H1 (cell line): ENCODE measurements around the gene NFKB1. TPM values are rescaled to one million over a fixed set of nuclear protein-coding genes. Genes with fewer than 3 reads are reported as not detected.
A peak's percentile ranks its signal among the peaks of the same experiment; 100 is the strongest.

ENCODE experiments used
- CTCF ChIA-PET: fragments of 300-600 bp; sonication (Branson Sonifier 250); formaldehyde crosslinking; loops from one replicate; lab custom pipeline; 2021; ENCODE audit not compliant: partially characterized antibody; lab: Charles Lee
- POLR2A ChIA-PET: fragments of 300-600 bp; sonication (Branson Sonifier 250); formaldehyde crosslinking; loops from one replicate; lab custom pipeline; 2021; ENCODE audit warnings: inconsistent platforms; ENCODE audit not compliant: partially characterized antibody; lab: Charles Lee
- DNase-seq, 2 experiments: peaks; one replicate each; pipeline versions ENCODE4 v3.0.0 to v3.0.0-alpha.2; 2010 to 2022; ENCODE audit warnings: low spot score in 2 of 2, low read depth in 1 of 2, mixed read lengths in 1 of 2
- FAIRE-seq: peaks from 2 replicates; lab custom pipeline; 2011; peaks lifted over from hg19 to GRCh38; lab: Jason Lieb, UNC
- H2AFZ ChIP-seq: 2 replicates; pipeline ENCODE4 v1.8.1; 2012; ENCODE audit warnings: low read length, inconsistent platforms
- H2AK5ac ChIP-seq: 2 replicates; pipeline ENCODE4 v1.6.1; 2013; ENCODE audit warnings: low read depth, low read length
- H2BK120ac ChIP-seq: replicated peaks from 2 replicates; pipeline ENCODE3; 2013; ENCODE audit warnings: low read depth, low read length, inconsistent platforms
- H2BK12ac ChIP-seq: 2 replicates; pipeline ENCODE4 v1.6.1; 2013; ENCODE audit warnings: low read depth, low read length
- H2BK15ac ChIP-seq: 2 replicates; pipeline ENCODE4 v1.6.1; 2013; ENCODE audit warnings: low read length
- H2BK20ac ChIP-seq: 2 replicates; pipeline ENCODE4 v1.6.1; 2013; ENCODE audit warnings: low read length
- H2BK5ac ChIP-seq: 2 replicates; pipeline ENCODE4 v1.6.1; 2013; ENCODE audit warnings: low read depth, low read length
- H3K14ac ChIP-seq: 2 replicates; pipeline ENCODE4 v1.6.1; 2013; ENCODE audit warnings: inconsistent platforms; ENCODE audit not compliant: insufficient read length
- H3K18ac ChIP-seq: 2 replicates; pipeline ENCODE4 v1.6.1; 2013; ENCODE audit warnings: low read length; ENCODE audit errors: extremely low read depth
- H3K23ac ChIP-seq: 2 replicates; pipeline ENCODE4 v1.6.1; 2013; ENCODE audit warnings: inconsistent platforms; ENCODE audit not compliant: insufficient read length
- H3K23me2 ChIP-seq: 2 replicates; pipeline ENCODE4 v1.6.1; 2013; ENCODE audit warnings: low read depth, low read length
- H3K27ac ChIP-seq: 2 replicates; pipeline ENCODE4 v1.6.1; 2011; ENCODE audit warnings: low read depth, low read length, inconsistent platforms
- H3K27me3 ChIP-seq, 4 experiments: replicated peaks in 1 of 4; 1 replicate in 1 of 4; 2 replicates in 3 of 4; pipeline versions ENCODE4 v1.6.1 to v1.8.1; 2011 to 2013; ENCODE audit warnings: low read length in 3 of 4, mild to moderate bottlenecking in 3 of 4, inconsistent platforms in 2 of 4, mixed read lengths in 2 of 4, moderate library complexity in 1 of 4; ENCODE audit not compliant: control insufficient read depth in 3 of 4, insufficient read depth in 3 of 4; ENCODE audit errors: extremely low read depth in 1 of 4
- H3K36me3 ChIP-seq, 4 experiments: 2 replicates each; pipeline versions ENCODE4 v1.6.1 to v1.8.1; 2011 to 2013; ENCODE audit warnings: mild to moderate bottlenecking in 4 of 4, low read length in 3 of 4, moderate library complexity in 2 of 4, control low read depth in 1 of 4, inconsistent platforms in 1 of 4; ENCODE audit not compliant: insufficient read depth in 4 of 4, control insufficient read depth in 2 of 4
- H3K4ac ChIP-seq: replicated peaks from 2 replicates; pipeline ENCODE3; 2013; ENCODE audit warnings: low read length, low read depth, mixed read lengths, inconsistent platforms; ENCODE audit not compliant: insufficient read length
- H3K4me1 ChIP-seq, 4 experiments: replicated peaks in 1 of 4; 1 replicate in 1 of 4; 2 replicates in 3 of 4; pipeline versions ENCODE4 v1.6.1 to v1.8.1; 2011 to 2013; ENCODE audit warnings: low read length in 3 of 4, inconsistent platforms in 2 of 4, mixed read lengths in 1 of 4; ENCODE audit not compliant: insufficient read depth in 4 of 4, control insufficient read depth in 3 of 4
- H3K4me2 ChIP-seq, 2 experiments: 2 replicates each; pipeline versions ENCODE4 v1.6.1 to v1.8.1; 2011 to 2013; ENCODE audit warnings: low read depth in 2 of 2, low read length in 2 of 2, control low read depth in 1 of 2, inconsistent platforms in 1 of 2, mild to moderate bottlenecking in 1 of 2; ENCODE audit not compliant: insufficient read depth in 1 of 2
- H3K4me3 ChIP-seq, 4 experiments: fragments of 200-600, 300-600 bp in 1 of 4; sonication (generic), shearing (Covaris generic), sonication (Bioruptor Twin) in 1 of 4; 2 replicates each; pipeline versions ENCODE4 v1.5.1 to v1.8.1; 2011 to 2016; ENCODE audit warnings: low read length in 4 of 4, low read depth in 3 of 4, control low read depth in 2 of 4, inconsistent platforms in 2 of 4, mild to moderate bottlenecking in 2 of 4, mixed read lengths in 1 of 4, moderate library complexity in 1 of 4; ENCODE audit not compliant: insufficient read depth in 2 of 4; ENCODE audit errors: extremely low read depth in 1 of 4
- H3K56ac ChIP-seq: replicated peaks from 2 replicates; pipeline ENCODE3; 2013; ENCODE audit warnings: low read depth, mild to moderate bottlenecking, mixed read lengths, low read length, inconsistent platforms; ENCODE audit not compliant: insufficient read length
- H3K79me1 ChIP-seq: 2 replicates; pipeline ENCODE4 v1.6.1; 2013; ENCODE audit warnings: low read depth, low read length, control low read depth
- H3K79me2 ChIP-seq, 2 experiments: 2 replicates each; pipeline versions ENCODE4 v1.6.1 to v1.8.1; 2012 to 2013; ENCODE audit warnings: low read length in 2 of 2, mild to moderate bottlenecking in 2 of 2, inconsistent platforms in 1 of 2; ENCODE audit not compliant: insufficient read depth in 2 of 2, control insufficient read depth in 1 of 2
- H3K9ac ChIP-seq, 4 experiments: replicated peaks in 1 of 4; 1 replicate in 1 of 4; 2 replicates in 3 of 4; pipeline versions ENCODE4 v1.6.1 to v1.8.1; 2011 to 2013; ENCODE audit warnings: low read depth in 3 of 4, low read length in 3 of 4, control low read depth in 2 of 4, mild to moderate bottlenecking in 2 of 4, moderate library complexity in 2 of 4, inconsistent platforms in 1 of 4; ENCODE audit errors: extremely low read depth in 1 of 4
- H3K9me3 ChIP-seq, 2 experiments: 2 replicates each; pipeline versions ENCODE4 v1.6.1 to v1.8.1; 2012 to 2013; ENCODE audit warnings: mild to moderate bottlenecking in 2 of 2, moderate library complexity in 2 of 2, control low read depth in 1 of 2, inconsistent platforms in 1 of 2, low read depth in 1 of 2, low read length in 1 of 2, mixed read lengths in 1 of 2; ENCODE audit not compliant: insufficient read depth in 2 of 2
- H4K20me1 ChIP-seq, 2 experiments: replicated peaks in 1 of 2; 2 replicates each; pipeline versions ENCODE3 to v1.8.1; 2011 to 2013; ENCODE audit warnings: inconsistent platforms in 2 of 2, low read length in 2 of 2, mild to moderate bottlenecking in 1 of 2; ENCODE audit not compliant: insufficient read depth in 2 of 2, control insufficient read depth in 1 of 2
- H4K5ac ChIP-seq: 2 replicates; pipeline ENCODE4 v1.6.1; 2013; ENCODE audit warnings: low read length, low read depth, mixed read lengths, inconsistent platforms; ENCODE audit not compliant: insufficient read length
- H4K8ac ChIP-seq: 2 replicates; pipeline ENCODE4 v1.8.0; 2013; ENCODE audit warnings: mild to moderate bottlenecking, moderate library complexity, low read length, inconsistent platforms; ENCODE audit not compliant: insufficient read depth; ENCODE audit errors: extremely low read depth
- H4K91ac ChIP-seq: replicated peaks from 2 replicates; pipeline ENCODE3; 2013; ENCODE audit warnings: low read length, mixed read lengths, inconsistent platforms; ENCODE audit not compliant: insufficient read length
- ATF3 ChIP-seq: IDR thresholded peaks from 2 replicates; pipeline ENCODE4 v1.6.1; 2011; ENCODE audit warnings: low read depth, mild to moderate bottlenecking, low read length; ENCODE audit not compliant: insufficient read depth
- EZH2 ChIP-seq: fragments of 200-600 bp; sonication (generic); IDR thresholded peaks from 2 replicates; pipeline ENCODE4 v1.7.1; 2012; ENCODE audit warnings: low read depth, mild to moderate bottlenecking, moderate library complexity, low read length, inconsistent platforms; ENCODE audit not compliant: severe bottlenecking
- NANOG ChIP-seq: IDR thresholded peaks from 2 replicates; pipeline ENCODE4 v1.6.1; 2011; ENCODE audit warnings: low read length, low read depth, mild to moderate bottlenecking, inconsistent platforms; ENCODE audit not compliant: insufficient read depth, poor library complexity, severe bottlenecking
- SIRT6 ChIP-seq: IDR thresholded peaks from one replicate; pipeline ENCODE4 v1.7.1; 2012; ENCODE audit warnings: low read length, inconsistent platforms
- TBP ChIP-seq: IDR thresholded peaks from 2 replicates; pipeline ENCODE4 v1.6.1; 2011; ENCODE audit warnings: low read depth, low read length, improper control_type of control experiment
- WGBS, 2 experiments: shearing (Covaris generic) in 1 of 2; methylation state at CpG; one replicate each; pipeline versions ENCODE4 v1.1.6 to v1.1.7; 2013 to 2015; ENCODE audit warnings: low lambda C conversion rate in 2 of 2, mixed read lengths in 2 of 2, inconsistent platforms in 1 of 2, low coverage in 1 of 2, missing lambda C conversion rate in 1 of 2; ENCODE audit not compliant: insufficient replicate concordance in 2 of 2, insufficient coverage in 1 of 2, insufficient read length in 1 of 2; ENCODE audit errors: extremely low coverage in 1 of 2, missing lambda C conversion rate in 1 of 2; 5-methylcytosine and 5-hydroxymethylcytosine counted together
- polyA plus RNA-seq, 7 experiments: library from polyadenylated mRNA; depleted of rRNA in 3 of 7; stranded (reverse) in 5 of 7; unstranded in 2 of 7; fragments of >200 nt in 5 of 7; fragments of 200-250 nt in 2 of 7; gene quantifications; 1 replicate in 5 of 7; 2 replicates in 1 of 7; 4 replicates in 1 of 7; pipeline versions ENCODE4 v1.2.1 to v1.2.3, GENCODE V29; 2011 to 2013; ENCODE audit warnings: missing spikeins in 2 of 7, mixed read lengths in 2 of 7
- total RNA-seq: library from RNA; stranded (reverse); fragmentation: NEBNext Ultra II Directional; extraction: Animal tissue kit (Norgen Biotek cat#: 25700); gene quantifications from 2 replicates; pipeline ENCODE4 v1.2.1, GENCODE V29; 2021

The NFKB1 gene
- total and polyA plus RNA-seq, 2 of the 8 experiments (the other 6 are each of a cell fraction or from before 2014, with no cell fraction given), result 2.9 to 6.8 TPM

GRCh38 chr4:102501447-102501696 is 213 bp downstream of the NFKB1 start:
- CTCF ChIA-PET, result no interaction called here
- H3K9me3 ChIP-seq, result no peaks in the 10 kb centered on the region
- H4K20me1 ChIP-seq, result no peaks in the 10 kb centered on the region
- 0% methylated on average over 3 of the region's 44 CpGs; no CpG with 5 or more reads in 1 of the 2 experiments for WGBS, 2 experiments
- 0 out of 2 replicates have a peak overlapping the region, but pooled peaks have one; percentile 55 for H3K18ac ChIP-seq
- H2BK12ac ChIP-seq, result no peak overlapping the region
- H3K4me1 ChIP-seq, result no peaks in the 10 kb centered on the region
- H2AFZ ChIP-seq, result no peak overlapping the region
- peak overlapping the region; percentile 61 to 96 (median 78) for H3K4me3 ChIP-seq
- no peak overlapping the region for H3K56ac ChIP-seq
- H3K79me2 ChIP-seq, result no peaks in the 10 kb centered on the region
- no peaks in the 10 kb centered on the region for H3K36me3 ChIP-seq
- H3K79me1 ChIP-seq, result no peaks in the 10 kb centered on the region
- no peak overlapping the region for H2BK5ac ChIP-seq
- peaks cover 0 to 6% (median 4%) of the 10 kb centered on the region in 4 experiments; a peak in 2 of 7 replicates for H3K27me3 ChIP-seq
- H2BK15ac ChIP-seq, result no peak overlapping the region
- no peak overlapping the region for H2BK120ac ChIP-seq
- H3K4me2 ChIP-seq, result peak overlapping the region; percentile 82 to 87
- H4K8ac ChIP-seq, result no peak overlapping the region; the same call in 1 of the 2 replicates
- TF ChIP-seq ATF3 (no peak), EZH2 (no peak), TBP (peak; percentile 23; the same call in 1 of the 2 replicates), SIRT6 (no peak), NANOG (no peak)
- TF ChIP-seq, all 59 proteins: peak for 1
- Histone ChIP-seq H3K23me2 (peaks cover 5% of the 10 kb centered on the region; the same call in 1 of the 2 replicates), H3K4ac (no peak overlapping the region), H2AK5ac (no peak overlapping the region), H4K91ac (no peak overlapping the region), H3K27ac (no peak overlapping the region), H3K9ac (peak overlapping the region in 3 of 4 experiments; percentile 39 to 80 (median 60); a peak in 5 of 7 replicates), H2BK20ac (no peak overlapping the region), H4K5ac (no peak overlapping the region), H3K23ac (no peak overlapping the region), H3K14ac (no peak overlapping the region)
- POLR2A ChIA-PET, result interaction anchor here (1.5 kb wide), 1 partner anchor 327 kb away, joined by 7 read pairs; the partner anchor contains the start of gene UBE2D3
- FAIRE-seq, result no peak
- peak in 1 of 2 experiments; percentile 76 for DNase-seq
